RPMI7951 (cell line): ENCODE results near the gene PGAP1. TPM values are rescaled to one million over a fixed set of nuclear protein-coding genes. Genes with fewer than 3 reads are reported as not detected.
A peak's percentile ranks its signal among the peaks of the same experiment; 100 is the strongest.
"Not testable (repeated sequence)": the region's sequence is repeated elsewhere in the genome, so short reads cannot be mapped to it uniquely, and the experiment has no call there.

Experiments
- DNase-seq: peaks from one replicate; pipeline ENCODE4 v3.0.0-alpha.2; 2012; ENCODE audit warnings: low read depth
- total RNA-seq: library from RNA; depleted of rRNA; stranded (reverse); fragments of >200 nt; shearing (Covaris generic); gene quantifications from 2 replicates; pipeline ENCODE4 v1.2.3, GENCODE V29; 2014

PGAP1 gene
- total RNA-seq, 1 experiment from 2014 or later: 7.4 TPM

- no peak for DNase-seq
Observed at GRCh38 chr2:196952936-196953335, 26.4 kb upstream of the PGAP1 start.

GRCh38 chr2:196951973-196952372 is 25.5 kb upstream of the PGAP1 start:
- DNase-seq: no peak

- DNase-seq: no peak
Observed at GRCh38 chr2:196949116-196949515, 22.6 kb upstream of the PGAP1 start.

GRCh38 chr2:196944570-196944969 is 18.1 kb upstream of the PGAP1 start:
- DNase-seq: no peak

GRCh38 chr2:196941398-196942078 is 15.0 kb upstream of the PGAP1 start:
- DNase-seq: no peak

- peak; percentile 71 for DNase-seq
Observed at GRCh38 chr2:196939371-196939770, 12.9 kb upstream of the PGAP1 start.

- DNase-seq: no peak
Observed at GRCh38 chr2:196935432-196935831, 8.9 kb upstream of the PGAP1 start.

GRCh38 chr2:196934672-196935071 is 8.2 kb upstream of the PGAP1 start:
- no peak for DNase-seq

GRCh38 chr2:196931555-196931954 is 5.0 kb upstream of the PGAP1 start:
- DNase-seq: no peak

GRCh38 chr2:196927376-196928225 is 1.1 kb upstream of the PGAP1 start:
- DNase-seq: peak; percentile 82

- DNase-seq: peak; percentile 33
Observed at GRCh38 chr2:196925768-196926561, 542 bp downstream of the PGAP1 start.

GRCh38 chr2:196925051-196925767 is 1.3 kb downstream of the PGAP1 start:
- no peak for DNase-seq

GRCh38 chr2:196924051-196924450 is 2.5 kb downstream of the PGAP1 start:
- DNase-seq: no peak

GRCh38 chr2:196918927-196919326 is 7.6 kb downstream of the PGAP1 start:
- no peak for DNase-seq

GRCh38 chr2:196917802-196918201 is 8.7 kb downstream of the PGAP1 start:
- DNase-seq: no peak

- DNase-seq: no peak
Observed at GRCh38 chr2:196915507-196916189, 10.9 kb downstream of the PGAP1 start.

- no peak for DNase-seq
Observed at GRCh38 chr2:196914867-196915460, 11.5 kb downstream of the PGAP1 start.

GRCh38 chr2:196913691-196914090 is 12.8 kb downstream of the PGAP1 start:
- DNase-seq: no peak

- not testable (repeated sequence) for DNase-seq
Observed at GRCh38 chr2:196905365-196905764, 21.1 kb downstream of the PGAP1 start.

- DNase-seq: no peak
Observed at GRCh38 chr2:196902828-196903227, 23.7 kb downstream of the PGAP1 start.

GRCh38 chr2:196900843-196901242 is 25.7 kb downstream of the PGAP1 start:
- DNase-seq: no peak
